ENCODE measurements around the gene SH2D3A. TPM values are rescaled to one million over a fixed set of nuclear protein-coding genes. Genes with fewer than 3 reads are reported as not detected.

Gene SH2D3A
- total and polyA plus RNA-seq, 8 donors: 6.9 to 27.6 (median 8.3) TPM

GRCh38 chr19:6721773-6722172, 45.5 kb downstream of the SH2D3A start:
- H3K27me3 ChIP-seq: peaks cover 0 to 3% of the 10 kb centered on the region in 2 donors
- DNase-seq: peak in 1 of 4 donors; percentile 12
- TF ChIP-seq CTCF (IDR thresholded peaks at IDR 0.05): no peak
- no peaks in the 10 kb centered on the region for H3K9me3 ChIP-seq
- no peak for ATAC-seq
- no peaks in the 10 kb centered on the region for H3K36me3 ChIP-seq
- intact Hi-C loops (cut with DNase I): no loop called here
- peaks cover 26 to 54% of the 10 kb centered on the region in 2 donors for H3K4me1 ChIP-seq
- H3K4me3 ChIP-seq: no peak overlapping the region
- H3K27ac ChIP-seq: peak overlapping the region; percentile 46 to 81

GRCh38 chr19:6721138-6721474, 46.1 kb downstream of the SH2D3A start:
- Histone ChIP-seq H3K36me3 (no peaks in the 10 kb centered on the region), H3K9me3 (no peaks in the 10 kb centered on the region), H3K27ac (peak overlapping the region; percentile 46 to 81), H3K4me1 (peaks cover 26 to 54% of the 10 kb centered on the region in 2 donors), H3K27me3 (peaks cover 0 to 3% of the 10 kb centered on the region in 2 donors), H3K4me3 (no peak overlapping the region)
- DNase-seq (no peak), ATAC-seq (no peak)
- intact Hi-C loops (cut with DNase I): no loop called here
- no peak for TF ChIP-seq CTCF (IDR thresholded peaks at IDR 0.05)

- H3K4me1 ChIP-seq: peaks cover 26 to 54% of the 10 kb centered on the region in 2 donors
- ATAC-seq (peak; percentile 66), DNase-seq (peak in 3 of 4 donors; percentile 55 to 72 (median 70))
- intact Hi-C loops (cut with DNase I): no loop called here
- H3K27me3 ChIP-seq: peaks cover 0 to 3% of the 10 kb centered on the region in 2 donors
- peak within 1 kb of the TSS; percentile 46 to 81 for H3K27ac ChIP-seq
- no peaks in the 10 kb centered on the region for H3K9me3 ChIP-seq
- no peak for TF ChIP-seq CTCF (IDR thresholded peaks at IDR 0.05)
- H3K4me3 ChIP-seq: peak within 1 kb of the TSS; percentile 22 to 47
- H3K36me3 ChIP-seq: no peaks in the 10 kb centered on the region
Measured at GRCh38 chr19:6720369-6721137, 46.7 kb downstream of the SH2D3A start, which contains the start of gene C3. C3 (minus strand) TSS chr19:6720650; CDS start chr19:6720589, 61 bp downstream.

DNA sequence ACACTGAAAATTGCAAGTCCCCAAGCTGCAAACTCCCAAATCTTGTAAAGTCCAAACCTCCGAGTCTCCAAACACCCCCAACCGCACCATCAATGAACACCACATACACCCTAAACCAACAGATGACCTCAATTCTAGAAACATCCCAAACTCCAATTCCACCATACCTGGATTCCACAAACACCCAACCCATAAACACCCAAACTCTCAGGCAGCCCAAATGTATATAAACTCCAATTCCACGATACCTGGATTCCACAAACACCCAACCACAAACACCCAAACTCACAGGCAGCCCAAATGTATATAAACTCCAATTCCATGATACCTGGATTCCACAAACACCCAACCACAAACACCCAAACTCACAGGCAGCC, 47.3 kb downstream of the SH2D3A start:
- no peaks in the 10 kb centered on the region for H3K9me3 ChIP-seq
- no peak for TF ChIP-seq CTCF (IDR thresholded peaks at IDR 0.05)
- H3K36me3 ChIP-seq: no peaks in the 10 kb centered on the region
- peak overlapping the region; percentile 22 to 47 for H3K4me3 ChIP-seq
- H3K27me3 ChIP-seq: peaks cover 0 to 3% of the 10 kb centered on the region in 2 donors
- intact Hi-C loops (cut with DNase I): no loop called here
- no peak for ATAC-seq
- peaks cover 26 to 49% of the 10 kb centered on the region in 2 donors for H3K4me1 ChIP-seq
- no peak for DNase-seq
- no peak overlapping the region for H3K27ac ChIP-seq

GRCh38 chr19:6719540-6719861, 47.7 kb downstream of the SH2D3A start:
- Histone ChIP-seq H3K4me1 (peaks cover 26 to 44% of the 10 kb centered on the region in 2 donors), H3K27ac (no peak overlapping the region), H3K9me3 (no peaks in the 10 kb centered on the region), H3K4me3 (peak overlapping the region; percentile 22 to 47), H3K36me3 (no peaks in the 10 kb centered on the region), H3K27me3 (peaks cover 0 to 3% of the 10 kb centered on the region in 2 donors)
- no peak for TF ChIP-seq CTCF (IDR thresholded peaks at IDR 0.05)
- DNase-seq (no peak), ATAC-seq (peak; percentile 5)
- intact Hi-C loops (cut with DNase I): no loop called here

Data from left lung (tissue), 10 donors.